ENCODE measurements around the gene ACTN2. TPM values are rescaled to one million over a fixed set of nuclear protein-coding genes. Genes with fewer than 3 reads are reported as not detected.

ACTN2 gene
- total RNA-seq, 1 experiment from 2014 or later: 0.02 TPM

- no peak for DNase-seq (ENCODE audit: low read depth)
Observed at GRCh38 chr1:236741753-236742152, 55.5 kb downstream of the ACTN2 start.

- DNase-seq (ENCODE audit: low read depth): no peak
Observed at GRCh38 chr1:236742421-236743160, 56.3 kb downstream of the ACTN2 start.

- DNase-seq (ENCODE audit: low read depth): no peak
Observed at GRCh38 chr1:236744533-236744932, 58.2 kb downstream of the ACTN2 start.

GRCh38 chr1:236746785-236747184, 60.5 kb downstream of the ACTN2 start:
- DNase-seq (ENCODE audit: low read depth): no peak

GRCh38 chr1:236747311-236747985, 61.1 kb downstream of the ACTN2 start:
- DNase-seq (ENCODE audit: low read depth): no peak

DNA sequence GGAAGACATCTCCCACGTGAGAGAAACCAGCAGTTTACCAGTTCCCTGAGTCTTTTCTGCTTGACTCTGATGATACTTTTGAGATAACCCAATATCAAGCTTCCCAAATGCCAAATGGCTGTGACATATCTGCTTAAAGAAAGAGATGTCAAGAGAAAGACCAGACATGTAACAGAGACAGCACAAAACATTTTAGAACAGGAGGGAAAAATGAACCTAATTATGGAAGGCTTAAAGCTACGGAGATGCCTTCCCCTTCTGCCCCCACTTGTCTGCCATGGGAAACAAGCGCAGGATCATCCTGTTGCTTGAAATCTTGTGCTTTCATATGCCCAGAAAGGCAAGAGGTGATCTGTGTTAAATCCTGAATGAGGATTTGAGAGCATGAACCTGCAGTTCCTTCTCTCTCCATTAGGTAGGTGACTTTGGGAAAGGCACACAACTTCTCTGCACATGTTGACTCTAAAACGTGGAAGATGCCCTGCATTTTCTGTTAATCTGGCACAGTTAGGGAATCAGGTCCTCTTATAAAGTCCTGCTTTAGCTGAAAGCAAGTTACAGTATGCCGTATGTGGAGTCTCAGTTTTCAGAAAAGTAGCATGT, 62.1 kb downstream of the ACTN2 start:
- DNase-seq (ENCODE audit: low read depth): no peak

DNA sequence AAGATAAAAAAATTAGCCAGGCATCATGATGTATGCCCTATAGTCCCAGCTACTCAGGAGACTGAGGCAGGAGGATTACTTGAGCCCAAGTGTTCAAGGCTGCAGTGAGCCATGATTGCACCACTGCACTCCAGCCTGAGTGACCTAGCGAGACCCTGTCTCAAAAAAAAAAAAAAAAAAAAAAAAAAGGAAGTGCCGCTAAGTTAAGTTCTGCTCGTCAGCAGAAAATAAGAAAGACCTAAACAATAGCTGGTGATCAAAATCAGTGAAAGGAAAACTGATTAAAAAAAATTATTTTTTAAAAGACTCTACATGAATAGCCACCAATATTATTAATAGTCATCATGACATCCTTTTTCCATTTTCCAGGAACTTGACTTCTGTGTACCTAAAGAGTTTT, 64.6 kb downstream of the ACTN2 start:
- DNase-seq (ENCODE audit: low read depth): no peak

DNA sequence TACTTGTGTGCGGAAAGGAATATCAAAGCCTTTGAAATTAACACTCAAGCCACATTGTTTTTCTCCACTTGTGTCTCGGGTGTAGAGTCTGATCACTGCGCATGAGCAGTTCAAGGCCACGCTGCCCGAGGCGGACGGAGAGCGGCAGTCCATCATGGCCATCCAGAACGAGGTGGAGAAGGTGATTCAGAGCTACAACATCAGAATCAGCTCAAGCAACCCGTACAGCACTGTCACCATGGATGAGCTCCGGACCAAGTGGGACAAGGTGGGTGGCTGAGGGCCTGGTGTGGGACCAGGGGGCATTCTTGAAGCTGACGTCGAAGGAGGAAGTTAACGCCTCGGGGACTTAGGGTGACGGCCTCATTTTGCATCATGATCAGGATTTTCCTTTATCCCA, 65.1 kb downstream of the ACTN2 start:
- DNase-seq (ENCODE audit: low read depth): no peak

DNA sequence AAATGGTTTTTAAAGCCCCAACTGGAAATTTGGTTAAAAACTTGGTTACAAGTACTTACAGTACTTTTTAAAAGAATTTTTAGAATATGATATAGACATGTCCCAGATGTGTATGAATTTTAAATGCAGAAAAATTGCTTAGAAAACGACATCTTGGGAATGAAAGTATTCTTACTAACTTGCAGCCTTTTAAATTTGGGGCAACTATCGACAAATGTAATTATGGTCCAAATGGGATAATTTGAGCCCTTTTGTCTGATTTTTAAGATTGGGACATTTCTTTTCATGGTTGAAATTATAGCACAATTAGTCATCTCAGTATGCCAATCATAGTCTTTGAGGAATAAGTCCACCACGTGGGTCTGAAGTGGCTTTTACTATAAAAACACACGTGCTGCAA, 65.6 kb downstream of the ACTN2 start:
- DNase-seq (ENCODE audit: low read depth): no peak

DNA sequence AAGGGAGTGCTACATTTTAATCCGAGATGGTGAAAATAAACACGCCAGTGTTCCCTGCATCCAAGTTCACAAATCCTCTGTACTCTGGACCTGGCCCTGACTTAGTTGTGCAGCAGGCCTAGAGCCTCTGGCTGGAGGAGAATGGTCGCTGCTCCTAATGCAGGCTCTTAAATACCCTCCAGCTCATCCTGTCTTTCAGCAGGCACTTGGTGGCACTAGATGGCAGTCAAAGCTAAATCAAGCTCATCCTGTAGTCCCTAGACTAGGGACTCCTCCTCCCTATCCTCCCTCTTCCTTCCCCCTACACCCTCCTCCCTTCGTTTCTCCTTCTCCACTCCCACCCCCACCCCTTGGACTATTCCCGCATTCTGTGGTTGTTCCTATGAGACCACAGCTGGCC, 67.2 kb downstream of the ACTN2 start:
- peak; percentile 60 for DNase-seq (ENCODE audit: low read depth)

DNA sequence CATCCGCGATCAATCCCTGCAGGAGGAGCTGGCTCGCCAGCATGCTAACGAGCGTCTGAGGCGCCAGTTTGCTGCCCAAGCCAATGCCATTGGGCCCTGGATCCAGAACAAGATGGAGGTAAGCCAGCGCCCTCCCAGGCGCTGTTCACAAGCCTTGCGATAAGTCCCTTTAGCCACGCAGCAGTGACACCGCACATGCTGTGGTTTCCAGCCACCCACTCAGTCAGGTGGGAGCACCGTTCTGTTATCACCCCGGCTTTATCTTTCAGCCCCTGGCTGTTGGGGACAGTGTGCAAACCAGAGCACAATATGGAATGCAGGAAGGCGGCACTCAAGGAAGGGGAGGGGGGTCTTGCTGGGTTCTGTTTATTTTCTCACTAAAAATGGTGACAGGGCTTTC, 67.7 kb downstream of the ACTN2 start:
- DNase-seq (ENCODE audit: low read depth): no peak

DNA sequence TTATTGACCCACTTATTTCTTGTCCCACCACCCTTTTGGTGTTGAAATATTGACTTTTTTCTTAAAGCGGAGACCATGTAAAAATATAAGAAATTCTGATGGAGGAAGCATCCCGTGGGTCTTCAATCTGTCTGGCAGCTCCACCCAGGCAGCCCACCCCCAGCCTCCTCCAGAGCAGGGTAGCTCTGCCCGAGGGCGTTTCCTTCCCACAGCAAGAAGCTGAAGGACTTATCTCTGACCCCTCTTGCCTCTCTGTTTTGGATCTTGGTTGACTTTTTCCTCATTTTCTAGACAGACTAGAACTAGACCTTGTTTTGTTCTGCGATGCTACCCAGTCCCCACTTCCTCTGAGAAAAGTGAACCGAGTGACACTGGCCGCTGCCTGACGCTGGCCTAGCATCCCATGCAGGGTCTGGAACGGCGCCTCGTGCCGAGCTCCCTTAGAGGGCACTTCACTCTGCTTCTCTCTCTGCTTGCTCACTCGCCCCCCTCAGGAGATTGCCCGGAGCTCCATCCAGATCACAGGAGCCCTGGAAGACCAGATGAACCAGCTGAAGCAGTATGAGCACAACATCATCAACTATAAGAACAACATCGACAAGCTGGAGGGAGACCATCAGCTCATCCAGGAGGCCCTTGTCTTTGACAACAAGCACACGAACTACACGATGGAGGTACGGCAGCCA, 68.4 kb downstream of the ACTN2 start:
- no peak for DNase-seq (ENCODE audit: low read depth)

DNA sequence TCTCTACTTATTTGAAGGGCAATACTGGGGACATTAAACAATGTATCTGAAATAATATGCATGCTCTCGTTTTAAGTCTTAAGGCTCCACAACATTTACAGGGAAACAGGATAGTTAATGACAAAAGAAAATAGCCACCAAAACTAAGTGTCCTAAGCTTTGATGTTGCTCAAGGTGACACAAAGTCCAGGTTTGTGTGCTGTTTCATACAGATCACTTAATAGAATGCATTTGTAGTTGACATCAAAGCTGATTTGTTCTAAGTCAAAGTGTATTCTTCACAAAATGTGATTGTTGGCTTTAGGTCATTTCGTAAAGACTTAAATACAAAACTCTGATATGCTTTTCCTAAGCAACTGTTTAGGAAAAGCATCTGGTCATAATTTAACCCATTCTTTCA, 71.3 kb downstream of the ACTN2 start:
- DNase-seq (ENCODE audit: low read depth): no peak

- peak; percentile 48 for DNase-seq (ENCODE audit: low read depth)
Observed at GRCh38 chr1:236759252-236759859, 73.1 kb downstream of the ACTN2 start.

DNA sequence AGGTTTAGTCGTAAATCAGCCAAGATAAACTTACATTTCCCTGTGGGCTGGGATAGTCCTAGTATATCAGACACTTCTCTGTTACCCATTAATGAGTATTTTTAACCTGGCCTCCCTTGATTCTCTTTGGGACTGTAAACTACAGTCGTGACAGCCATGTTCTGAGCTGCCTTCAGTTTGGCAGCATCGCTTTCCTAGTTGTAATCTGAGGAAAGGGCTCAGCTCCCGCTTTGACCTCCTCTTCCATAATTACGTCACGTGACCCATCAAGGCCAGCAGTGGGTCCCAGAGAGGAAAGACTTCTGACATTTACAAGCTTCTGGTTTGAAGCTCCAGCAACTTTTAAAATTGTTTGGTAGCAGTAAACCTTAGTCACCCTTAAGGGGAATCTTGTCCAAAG, 74.2 kb downstream of the ACTN2 start:
- peak; percentile 25 for DNase-seq (ENCODE audit: low read depth)

GRCh38 chr1:236760986-236761385, 74.7 kb downstream of the ACTN2 start:
- DNase-seq (ENCODE audit: low read depth): no peak

GRCh38 chr1:236761397-236762132, 75.3 kb downstream of the ACTN2 start:
- DNase-seq (ENCODE audit: low read depth): peak; percentile 11

DNA sequence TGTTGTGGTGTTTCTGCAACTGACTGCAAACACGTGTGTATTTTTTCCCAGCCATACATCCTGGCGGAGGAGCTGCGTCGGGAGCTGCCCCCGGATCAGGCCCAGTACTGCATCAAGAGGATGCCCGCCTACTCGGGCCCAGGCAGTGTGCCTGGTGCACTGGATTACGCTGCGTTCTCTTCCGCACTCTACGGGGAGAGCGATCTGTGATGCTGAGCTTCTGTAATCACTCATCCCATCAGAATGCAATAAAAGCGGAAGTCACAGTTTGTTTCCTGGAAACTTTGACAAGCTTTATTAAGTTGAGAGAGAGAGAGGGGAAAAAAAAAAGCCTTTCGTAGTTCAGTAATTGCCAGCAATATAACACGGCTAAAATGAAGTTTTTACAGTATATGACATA, 76.1 kb downstream of the ACTN2 start:
- DNase-seq (ENCODE audit: low read depth): no peak

GRCh38 chr1:236765831-236766230, 79.5 kb downstream of the ACTN2 start:
- no peak for DNase-seq (ENCODE audit: low read depth)

- no peak for DNase-seq (ENCODE audit: low read depth)
Observed at GRCh38 chr1:236766506-236766905, 80.2 kb downstream of the ACTN2 start.

- DNase-seq (ENCODE audit: low read depth): no peak
Observed at GRCh38 chr1:236767276-236767675, 81.0 kb downstream of the ACTN2 start.

All from M059J (cell line).